Astrocyte (in vitro differentiated cells and primary cell): ENCODE data around the gene WDR37. TPM values are rescaled to one million over a fixed set of nuclear protein-coding genes. Genes with fewer than 3 reads are reported as not detected.
A peak's percentile ranks its signal among the peaks of the same experiment; 100 is the strongest.
"Not testable (repeated sequence)": the region's sequence is repeated elsewhere in the genome, so short reads cannot be mapped to it uniquely, and the experiment has no call there.

ENCODE experiments used
- DNase-seq: peaks from one replicate; pipeline ENCODE4 v3.0.0-alpha.2; 2010; ENCODE audit warnings: low read depth
- FAIRE-seq: peaks from 2 replicates; lab custom pipeline; 2011; peaks lifted over from hg19 to GRCh38; lab: Jason Lieb, UNC
- H2AFZ ChIP-seq: 2 replicates; pipeline ENCODE4 v1.6.0; 2012; ENCODE audit warnings: low read depth, low read length, inconsistent platforms
- H3K27ac ChIP-seq: 2 replicates; pipeline ENCODE4 v1.5.1; 2011; ENCODE audit warnings: low read depth, low read length, inconsistent platforms
- H3K27me3 ChIP-seq: 2 replicates; pipeline ENCODE4 v1.6.0; 2011; ENCODE audit warnings: low read length, inconsistent platforms; ENCODE audit not compliant: insufficient read depth
- H3K36me3 ChIP-seq: 2 replicates; pipeline ENCODE4 v1.5.1; 2011; ENCODE audit warnings: low read length, inconsistent platforms; ENCODE audit not compliant: insufficient read depth
- H3K4me1 ChIP-seq: 2 replicates; pipeline ENCODE4 v1.5.1; 2011; ENCODE audit warnings: low read length, inconsistent platforms; ENCODE audit not compliant: insufficient read depth
- H3K4me2 ChIP-seq: 2 replicates; pipeline ENCODE4 v1.6.0; 2012; ENCODE audit warnings: low read length, inconsistent platforms
- H3K4me3 ChIP-seq: 2 replicates; pipeline ENCODE4 v1.5.1; 2011; ENCODE audit warnings: low read depth, mild to moderate bottlenecking, low read length, inconsistent platforms; ENCODE audit not compliant: insufficient read depth
- H3K79me2 ChIP-seq: 2 replicates; pipeline ENCODE4 v1.6.0; 2012; ENCODE audit warnings: mild to moderate bottlenecking, low read length, inconsistent platforms; ENCODE audit not compliant: insufficient read depth
- H3K9ac ChIP-seq: 2 replicates; pipeline ENCODE4 v1.6.0; 2012; ENCODE audit warnings: mild to moderate bottlenecking, low read length, inconsistent platforms
- H3K9me3 ChIP-seq: 2 replicates; pipeline ENCODE4 v1.5.1; 2012; ENCODE audit warnings: low read depth, mild to moderate bottlenecking, low read length, inconsistent platforms; ENCODE audit not compliant: insufficient read depth
- H4K20me1 ChIP-seq: 2 replicates; pipeline ENCODE4 v1.6.0; 2012; ENCODE audit warnings: low read length, inconsistent platforms; ENCODE audit not compliant: insufficient read depth
- H3K27ac Mint-ChIP-seq: one replicate; pipeline ENCODE4 v1.8.0; 2021; ENCODE audit warnings: mild to moderate bottlenecking, mixed read lengths; ENCODE audit not compliant: unreplicated experiment
- H3K27me3 Mint-ChIP-seq: one replicate; pipeline ENCODE4 v1.8.0; 2021; ENCODE audit warnings: low read depth, mixed read lengths; ENCODE audit not compliant: unreplicated experiment
- H3K36me3 Mint-ChIP-seq: one replicate; pipeline ENCODE4 v1.8.0; 2021; ENCODE audit warnings: low read depth, mixed read lengths; ENCODE audit not compliant: unreplicated experiment
- H3K4me1 Mint-ChIP-seq: one replicate; pipeline ENCODE4 v1.8.0; 2021; ENCODE audit warnings: low read depth, mixed read lengths; ENCODE audit not compliant: unreplicated experiment
- H3K4me3 Mint-ChIP-seq: one replicate; pipeline ENCODE4 v1.8.0; 2021; ENCODE audit warnings: mild to moderate bottlenecking, moderate library complexity, mixed read lengths; ENCODE audit not compliant: unreplicated experiment
- H3K9me3 Mint-ChIP-seq: one replicate; pipeline ENCODE4 v1.8.0; 2021; ENCODE audit warnings: mild to moderate bottlenecking, mixed read lengths; ENCODE audit not compliant: unreplicated experiment
- EZH2 ChIP-seq: IDR thresholded peaks from 2 replicates; pipeline ENCODE4 v1.6.1; 2012; ENCODE audit warnings: mild to moderate bottlenecking, low read length, inconsistent platforms; ENCODE audit not compliant: insufficient read depth
- total RNA-seq: library from RNA; stranded (reverse); gene quantifications from 2 replicates; pipeline ENCODE4 v1.2.1, GENCODE V29; 2021
- TF ChIP-seq, protein P1 (sequence below): IDR thresholded peaks from 2 replicates; pipeline ENCODE4 v1.5.1; 2011; ENCODE audit warnings: low read depth, mild to moderate bottlenecking, inconsistent platforms, low read length, moderate library complexity; ENCODE audit not compliant: insufficient read depth

WDR37 gene
- total RNA-seq, 1 donor from 2014 or later, result 22.8 TPM

DNA sequence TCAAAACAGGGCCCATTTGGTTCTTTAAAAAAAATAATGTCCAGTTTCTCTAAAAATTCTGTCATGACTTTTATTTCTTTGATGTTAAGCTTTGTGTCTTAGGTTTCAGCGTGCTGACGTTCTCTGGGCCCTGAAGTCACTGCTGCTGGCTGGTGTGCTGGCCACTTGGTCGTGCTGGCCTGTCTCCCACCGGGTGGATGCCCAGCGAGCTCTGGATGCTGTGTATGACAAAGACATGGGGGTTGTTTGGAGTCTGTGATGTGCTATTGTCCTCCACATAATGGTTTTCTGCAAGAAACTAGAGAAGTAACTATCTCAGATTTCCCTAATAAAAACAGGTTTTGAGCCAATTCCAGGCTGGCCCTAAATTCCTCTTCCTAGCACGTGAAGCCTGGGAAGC, 21.0 kb upstream of the WDR37 start:
- H3K27me3 ChIP-seq, result no peaks in the 10 kb centered on the region
- no peak overlapping the region for H3K9ac ChIP-seq
- no peaks in the 10 kb centered on the region for H3K9me3 Mint-ChIP-seq
- TF ChIP-seq, protein P1, sequence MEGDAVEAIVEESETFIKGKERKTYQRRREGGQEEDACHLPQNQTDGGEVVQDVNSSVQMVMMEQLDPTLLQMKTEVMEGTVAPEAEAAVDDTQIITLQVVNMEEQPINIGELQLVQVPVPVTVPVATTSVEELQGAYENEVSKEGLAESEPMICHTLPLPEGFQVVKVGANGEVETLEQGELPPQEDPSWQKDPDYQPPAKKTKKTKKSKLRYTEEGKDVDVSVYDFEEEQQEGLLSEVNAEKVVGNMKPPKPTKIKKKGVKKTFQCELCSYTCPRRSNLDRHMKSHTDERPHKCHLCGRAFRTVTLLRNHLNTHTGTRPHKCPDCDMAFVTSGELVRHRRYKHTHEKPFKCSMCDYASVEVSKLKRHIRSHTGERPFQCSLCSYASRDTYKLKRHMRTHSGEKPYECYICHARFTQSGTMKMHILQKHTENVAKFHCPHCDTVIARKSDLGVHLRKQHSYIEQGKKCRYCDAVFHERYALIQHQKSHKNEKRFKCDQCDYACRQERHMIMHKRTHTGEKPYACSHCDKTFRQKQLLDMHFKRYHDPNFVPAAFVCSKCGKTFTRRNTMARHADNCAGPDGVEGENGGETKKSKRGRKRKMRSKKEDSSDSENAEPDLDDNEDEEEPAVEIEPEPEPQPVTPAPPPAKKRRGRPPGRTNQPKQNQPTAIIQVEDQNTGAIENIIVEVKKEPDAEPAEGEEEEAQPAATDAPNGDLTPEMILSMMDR, result no peak
- H3K4me1 Mint-ChIP-seq, result peaks cover 4% of the 10 kb centered on the region
- no peak overlapping the region for H2AFZ ChIP-seq
- peaks cover 13% of the 10 kb centered on the region for H3K36me3 ChIP-seq
- no peaks in the 10 kb centered on the region for H3K4me1 ChIP-seq
- peaks cover 6% of the 10 kb centered on the region for H3K36me3 Mint-ChIP-seq
- no peak for FAIRE-seq
- no peaks in the 10 kb centered on the region for H3K27me3 Mint-ChIP-seq
- H3K27ac ChIP-seq, result no peak overlapping the region
- no peak overlapping the region for H3K27ac Mint-ChIP-seq
- H3K4me3 ChIP-seq, result no peak overlapping the region
- DNase-seq, result no peak
- H3K79me2 ChIP-seq, result no peaks in the 10 kb centered on the region
- H3K9me3 ChIP-seq, result no peaks in the 10 kb centered on the region
- H3K4me3 Mint-ChIP-seq, result no peak overlapping the region
- H4K20me1 ChIP-seq, result peaks cover 5% of the 10 kb centered on the region
- no peak overlapping the region for H3K4me2 ChIP-seq

DNA sequence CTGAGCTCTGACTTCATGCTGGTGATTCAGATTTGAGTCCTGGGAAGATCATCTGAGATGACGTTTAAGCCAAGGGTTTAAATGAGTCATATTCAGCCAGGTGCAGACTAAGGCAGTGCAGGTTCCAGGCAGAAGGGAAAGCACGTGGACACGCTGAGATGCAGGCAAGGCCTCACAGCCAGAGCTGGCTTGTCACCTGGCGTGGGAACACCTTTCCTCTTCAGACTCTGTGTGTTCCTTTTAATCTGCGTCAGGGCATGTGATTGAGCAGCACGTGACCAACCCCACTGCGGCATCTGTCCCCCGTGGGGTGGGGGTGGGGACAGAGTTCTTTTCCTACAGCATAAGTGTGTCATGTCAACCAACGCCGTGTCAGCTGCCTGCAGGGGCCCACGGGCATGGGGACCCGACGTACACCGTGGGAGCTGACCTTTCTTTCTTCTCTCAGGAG, 19.8 kb upstream of the WDR37 start:
- FAIRE-seq (no peak), DNase-seq (peak; percentile 88)
- H3K4me1 ChIP-seq, result no peaks in the 10 kb centered on the region
- H3K79me2 ChIP-seq, result no peaks in the 10 kb centered on the region
- Mint-ChIP-seq H3K27me3 (no peaks in the 10 kb centered on the region), H3K4me1 (peaks cover 4% of the 10 kb centered on the region), H3K36me3 (peaks cover 6% of the 10 kb centered on the region), H3K4me3 (no peak overlapping the region), H3K27ac (no peak overlapping the region), H3K9me3 (no peaks in the 10 kb centered on the region)
- no peak overlapping the region for H2AFZ ChIP-seq
- H4K20me1 ChIP-seq, result peaks cover 15% of the 10 kb centered on the region
- H3K9ac ChIP-seq, result no peak overlapping the region
- H3K27ac ChIP-seq, result peak overlapping the region; percentile 0
- TF ChIP-seq EZH2, result no peak
- TF ChIP-seq, protein P1, result no peak
- H3K36me3 ChIP-seq, result peaks cover 24% of the 10 kb centered on the region
- no peaks in the 10 kb centered on the region for H3K27me3 ChIP-seq
- H3K9me3 ChIP-seq, result no peaks in the 10 kb centered on the region
- H3K4me3 ChIP-seq, result no peak overlapping the region
- no peak overlapping the region for H3K4me2 ChIP-seq

DNA sequence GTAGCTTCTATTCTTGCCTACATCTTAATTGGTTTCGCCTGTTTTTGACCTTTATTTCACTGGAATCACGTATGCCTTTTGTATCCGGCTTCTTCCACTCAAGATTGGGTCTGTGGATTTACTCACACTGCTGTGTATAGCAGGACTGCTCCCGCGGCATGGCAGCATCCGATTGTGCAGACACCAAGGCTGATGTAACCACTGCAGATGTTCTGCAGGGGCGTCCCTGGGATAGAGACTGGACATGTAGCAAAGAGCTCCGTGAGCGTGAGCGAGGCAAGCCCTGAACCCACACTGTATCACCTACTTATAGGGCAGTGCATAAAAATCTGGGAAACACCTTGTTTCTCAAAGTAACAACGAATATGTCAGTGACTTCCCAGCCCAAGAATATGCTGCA, 19.1 kb upstream of the WDR37 start:
- H3K36me3 Mint-ChIP-seq, result peaks cover 6% of the 10 kb centered on the region
- no peaks in the 10 kb centered on the region for H3K9me3 Mint-ChIP-seq
- Histone ChIP-seq H2AFZ (no peak overlapping the region), H3K36me3 (peaks cover 25% of the 10 kb centered on the region), H3K4me2 (no peak overlapping the region), H3K4me3 (no peak overlapping the region), H3K79me2 (no peaks in the 10 kb centered on the region), H3K27me3 (no peaks in the 10 kb centered on the region), H3K27ac (no peak overlapping the region), H3K9me3 (no peaks in the 10 kb centered on the region), H3K9ac (no peak overlapping the region), H4K20me1 (peaks cover 16% of the 10 kb centered on the region), H3K4me1 (no peaks in the 10 kb centered on the region)
- H3K4me3 Mint-ChIP-seq, result no peak overlapping the region
- DNase-seq (no peak), FAIRE-seq (no peak)
- H3K4me1 Mint-ChIP-seq, result peaks cover 4% of the 10 kb centered on the region
- H3K27me3 Mint-ChIP-seq, result no peaks in the 10 kb centered on the region
- no peak for TF ChIP-seq EZH2
- TF ChIP-seq, protein P1, result no peak
- H3K27ac Mint-ChIP-seq, result peak overlapping the region; percentile 63

DNA sequence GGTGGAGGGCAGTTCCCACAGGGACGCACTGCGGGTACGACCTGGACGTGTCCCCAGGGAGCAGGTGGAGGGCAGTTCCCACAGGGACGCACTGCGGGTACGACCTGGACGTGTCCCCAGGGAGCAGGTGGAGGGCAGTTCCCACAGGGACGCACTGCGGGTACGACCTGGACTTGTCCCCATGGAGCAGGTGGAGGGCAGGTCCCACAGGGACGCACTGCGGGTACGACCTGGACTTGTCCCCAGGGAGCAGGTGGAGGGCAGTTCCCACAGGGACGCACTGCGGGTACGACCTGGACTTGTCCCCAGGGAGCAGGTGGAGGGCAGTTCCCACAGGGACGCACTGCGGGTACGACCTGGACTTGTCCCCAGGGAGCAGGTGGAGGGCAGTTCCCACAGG, 17.4 kb upstream of the WDR37 start:
- H3K4me3 Mint-ChIP-seq, H3K4me3 ChIP-seq, H3K79me2 ChIP-seq, H3K9me3 ChIP-seq, H3K27me3 Mint-ChIP-seq, H3K9ac ChIP-seq, H3K27ac Mint-ChIP-seq, H3K36me3 Mint-ChIP-seq, DNase-seq, FAIRE-seq, H3K4me2 ChIP-seq, H2AFZ ChIP-seq, H3K4me1 ChIP-seq, H3K9me3 Mint-ChIP-seq, H3K27me3 ChIP-seq, H3K4me1 Mint-ChIP-seq, H3K27ac ChIP-seq: not testable (repeated sequence)
- Histone ChIP-seq H3K36me3 (peaks cover 41% of the 10 kb centered on the region), H4K20me1 (peaks cover 25% of the 10 kb centered on the region)
